Glomerular endothelial cell (primary cell): ENCODE data around the gene STARD13. TPM values are rescaled to one million over a fixed set of nuclear protein-coding genes. Genes with fewer than 3 reads are reported as not detected.

ENCODE experiments used
- DNase-seq: peaks from one replicate; pipeline ENCODE4 v3.0.0-alpha.2; 2011; ENCODE audit warnings: low read depth, low spot score; ENCODE audit errors: extremely low read depth
- total RNA-seq: library from RNA; depleted of rRNA; stranded (reverse); fragments of >200 nt; gene quantifications from 2 replicates; pipeline ENCODE4 v1.2.3, GENCODE V29; 2015

STARD13 gene
- total RNA-seq, 1 donor from 2014 or later: 28.4 TPM

- no peak for DNase-seq
Observed at GRCh38 chr13:33308863-33309262, 23.3 kb upstream of the STARD13 start.

GRCh38 chr13:33307843-33308242 is 22.3 kb upstream of the STARD13 start:
- DNase-seq: no peak

GRCh38 chr13:33303855-33304597 is 18.5 kb upstream of the STARD13 start:
- DNase-seq: no peak

GRCh38 chr13:33299626-33300025 is 14.1 kb upstream of the STARD13 start:
- no peak for DNase-seq

GRCh38 chr13:33296793-33297425 is 11.4 kb upstream of the STARD13 start:
- DNase-seq: no peak

GRCh38 chr13:33292712-33293111 is 7.2 kb upstream of the STARD13 start:
- DNase-seq: no peak

GRCh38 chr13:33290421-33290965 is 4.9 kb upstream of the STARD13 start:
- no peak for DNase-seq

- DNase-seq: no peak
Observed at GRCh38 chr13:33289966-33290365, 4.4 kb upstream of the STARD13 start.

GRCh38 chr13:33287142-33287882 is 1.8 kb upstream of the STARD13 start:
- DNase-seq: no peak

- DNase-seq: no peak
Observed at GRCh38 chr13:33286128-33286527, 573 bp upstream of the STARD13 start.

- no peak for DNase-seq
Observed at GRCh38 chr13:33284916-33285315, 639 bp downstream of the STARD13 start.

GRCh38 chr13:33284031-33284430 is 1.5 kb downstream of the STARD13 start:
- DNase-seq: peak; percentile 95

- DNase-seq: no peak
Observed at GRCh38 chr13:33283195-33283911, 2.2 kb downstream of the STARD13 start.

- no peak for DNase-seq
Observed at GRCh38 chr13:33281951-33282595, 3.5 kb downstream of the STARD13 start.

GRCh38 chr13:33280923-33281322 is 4.6 kb downstream of the STARD13 start:
- DNase-seq: no peak

GRCh38 chr13:33280279-33280905 is 5.2 kb downstream of the STARD13 start:
- DNase-seq: no peak

GRCh38 chr13:33279414-33280278 is 5.9 kb downstream of the STARD13 start:
- no peak for DNase-seq

- no peak for DNase-seq
Observed at GRCh38 chr13:33278913-33279312, 6.6 kb downstream of the STARD13 start.

GRCh38 chr13:33277946-33278345 is 7.6 kb downstream of the STARD13 start:
- no peak for DNase-seq
